Endothelial cell of umbilical vein (primary cell): ENCODE data around the gene GNA12. TPM values are rescaled to one million over a fixed set of nuclear protein-coding genes. Genes with fewer than 3 reads are reported as not detected.
A peak's percentile ranks its signal among the peaks of the same experiment; 100 is the strongest.

ENCODE experiments used
- BruUV-seq: library from RNA; stranded (reverse); fragments of 400-500 nt; replicated peaks from 2 replicates; lab custom pipeline; 2021; lab: Mats Ljungman, UMichigan
- CTCF ChIA-PET: fragments of 300-600, 350-600 bp; sonication (Branson Sonifier 250); formaldehyde crosslinking; loops from one replicate; lab custom pipeline; 2021; ENCODE audit warnings: antibody characterized with exemption, inconsistent platforms; lab: Charles Lee
- POLR2A ChIA-PET: fragments of 300-600, 350-600 bp; sonication (Branson Sonifier 250); formaldehyde crosslinking; loops from one replicate; lab custom pipeline; 2021; ENCODE audit warnings: antibody characterized with exemption, inconsistent platforms; lab: Charles Lee
- DNase-seq: peaks from one replicate; pipeline ENCODE4 v3.0.0-alpha.2; 2011; ENCODE audit warnings: low read depth, low spot score
- FAIRE-seq: peaks from 2 replicates; lab custom pipeline; 2011; peaks lifted over from hg19 to GRCh38; lab: Jason Lieb, UNC
- H2AFZ ChIP-seq: 2 replicates; pipeline ENCODE4 v1.6.0; 2012; ENCODE audit warnings: low read depth, low read length, control low read depth, inconsistent platforms
- H3K27ac ChIP-seq: 2 replicates; pipeline ENCODE4 v1.5.1; 2011; ENCODE audit warnings: low read depth, mild to moderate bottlenecking, control low read depth, low read length, moderate library complexity; ENCODE audit not compliant: insufficient read depth
- H3K27me3 ChIP-seq, 2 experiments: 2 replicates each; pipeline versions ENCODE4 v1.6.0 to v1.6.1; 2011; ENCODE audit warnings: low read length in 2 of 2, mixed read lengths in 1 of 2; ENCODE audit not compliant: control insufficient read depth in 2 of 2, insufficient read depth in 2 of 2
- H3K36me3 ChIP-seq, 2 experiments: 2 replicates in 1 of 2; 3 replicates in 1 of 2; pipeline ENCODE4 v1.5.1; 2011; ENCODE audit warnings: low read length in 2 of 2, mild to moderate bottlenecking in 1 of 2, moderate library complexity in 1 of 2; ENCODE audit not compliant: control insufficient read depth in 2 of 2, insufficient read depth in 2 of 2; ENCODE audit errors: extremely low read depth in 1 of 2
- H3K4me1 ChIP-seq: 3 replicates; pipeline ENCODE4 v1.5.1; 2011; ENCODE audit warnings: mild to moderate bottlenecking, low read length; ENCODE audit not compliant: control insufficient read depth, insufficient read depth; ENCODE audit errors: extremely low read depth
- H3K4me2 ChIP-seq: 2 replicates; pipeline ENCODE4 v1.6.1; 2011; ENCODE audit warnings: low read length, control low read depth, mixed read lengths; ENCODE audit not compliant: insufficient read depth
- H3K4me3 ChIP-seq, 3 experiments: fragments of 200-600 bp in 1 of 3; sonication (generic), shearing (Covaris generic) in 1 of 3; replicated peaks in 1 of 3; 2 replicates each; pipeline ENCODE4 v1.5.1; 2011 to 2016; ENCODE audit warnings: control low read depth in 3 of 3, low read length in 3 of 3, mild to moderate bottlenecking in 2 of 3, inconsistent platforms in 1 of 3, low read depth in 1 of 3, moderate library complexity in 1 of 3; ENCODE audit not compliant: insufficient read depth in 1 of 3
- H3K79me2 ChIP-seq: 2 replicates; pipeline ENCODE4 v1.6.0; 2012; ENCODE audit warnings: low read length, inconsistent platforms; ENCODE audit not compliant: control insufficient read depth, insufficient read depth
- H3K9ac ChIP-seq: replicated peaks from 2 replicates; pipeline ENCODE3; 2011; ENCODE audit warnings: low read length, control low read depth; ENCODE audit not compliant: insufficient read depth; ENCODE audit errors: extremely low read depth
- H3K9me1 ChIP-seq: replicated peaks from 3 replicates; pipeline ENCODE4 v1.6.0; 2011; ENCODE audit warnings: mild to moderate bottlenecking, low read length; ENCODE audit not compliant: control insufficient read depth, insufficient read depth; ENCODE audit errors: extremely low read depth
- H3K9me3 ChIP-seq: replicated peaks from 2 replicates; pipeline ENCODE4 v1.5.1; 2012; ENCODE audit warnings: low read length, inconsistent platforms; ENCODE audit not compliant: control insufficient read depth, insufficient read depth
- H4K20me1 ChIP-seq: replicated peaks from 2 replicates; pipeline ENCODE3; 2011; ENCODE audit warnings: mild to moderate bottlenecking, low read length; ENCODE audit not compliant: control insufficient read depth, insufficient read depth; ENCODE audit errors: extremely low read depth
- EZH2 ChIP-seq: IDR thresholded peaks from 2 replicates; pipeline ENCODE4 v1.6.1; 2012; ENCODE audit warnings: borderline replicate concordance, low read depth, mild to moderate bottlenecking, moderate library complexity, low read length, inconsistent platforms; ENCODE audit not compliant: severe bottlenecking
- FOS ChIP-seq: IDR thresholded peaks from 2 replicates; pipeline ENCODE4 v1.6.1; 2011; ENCODE audit warnings: mild to moderate bottlenecking, low read length, moderate library complexity, borderline replicate concordance; ENCODE audit not compliant: insufficient read depth
- GATA2 ChIP-seq: IDR thresholded peaks from 2 replicates; pipeline ENCODE4 v1.7.0; 2011; ENCODE audit warnings: low read depth, mild to moderate bottlenecking, moderate library complexity, mixed read lengths, low read length; ENCODE audit not compliant: insufficient read length, insufficient read depth
- JUN ChIP-seq: IDR thresholded peaks from 2 replicates; pipeline ENCODE4 v1.6.1; 2011; ENCODE audit warnings: borderline replicate concordance, low read depth; ENCODE audit not compliant: insufficient read length, insufficient read depth
- MYC ChIP-seq: IDR thresholded peaks from one replicate; pipeline ENCODE4 v1.6.1; 2011; ENCODE audit warnings: mild to moderate bottlenecking, low read depth, low read length
- POLR2A ChIP-seq: IDR thresholded peaks from 2 replicates; pipeline ENCODE4 v1.6.1; 2012; ENCODE audit warnings: low read depth, mild to moderate bottlenecking, control low read depth, low read length
- POLR2AphosphoS5 ChIP-seq: IDR thresholded peaks from 2 replicates; pipeline ENCODE4 v1.6.1; 2012; ENCODE audit warnings: low read depth, mild to moderate bottlenecking, control low read depth, low read length, moderate library complexity; ENCODE audit not compliant: insufficient read depth
- dilution Hi-C: fragments of 300-500 bp; cut with MboI; formaldehyde crosslinking; loops from one replicate; pipeline ENCODE4 v1.15.0; 2019; ENCODE audit warnings: low sequenced_read_pairs; ENCODE audit not compliant: extremely low pct_ligation_motif_present
- intact Hi-C: fragments of 100-400 bp; cut with micrococcal nuclease; formaldehyde crosslinking; loops from one replicate; pipeline ENCODE4 v1.10.0; 2022
- polyA plus RNA-seq, 4 experiments: library from polyadenylated mRNA; depleted of rRNA in 3 of 4; stranded (reverse) in 3 of 4; unstranded in 1 of 4; fragments of >200 nt; gene quantifications; 2 replicates each; pipeline versions ENCODE4 v1.2.1 to v1.2.3, GENCODE V29; 2011 to 2012; ENCODE audit warnings: missing spikeins in 1 of 4
- total RNA-seq: library from RNA; stranded (reverse); gene quantifications from 2 replicates; pipeline ENCODE4 v1.2.3, GENCODE V29; 2021
- TF ChIP-seq, protein P1 (sequence below): IDR thresholded peaks from 2 replicates; pipeline ENCODE4 v1.6.1; 2011; ENCODE audit not compliant: insufficient read depth, insufficient read length
- TF ChIP-seq, protein P2 (sequence below), 2 donors: IDR thresholded peaks; 1 replicate in 1 of 2; 2 replicates in 1 of 2; pipeline ENCODE4 v1.5.1; 2011; ENCODE audit warnings: low read length in 2 of 2, mild to moderate bottlenecking in 2 of 2, moderate library complexity in 2 of 2, control low read depth in 1 of 2, inconsistent platforms in 1 of 2, low read depth in 1 of 2; ENCODE audit not compliant: insufficient read depth in 1 of 2; ENCODE audit errors: extremely low read depth in 1 of 2

GNA12 gene
- total and polyA plus RNA-seq, 2 donors (not counting 3 experiments of a cell fraction or from before 2014, with no cell fraction given), result 63.0 to 75.1 TPM

DNA sequence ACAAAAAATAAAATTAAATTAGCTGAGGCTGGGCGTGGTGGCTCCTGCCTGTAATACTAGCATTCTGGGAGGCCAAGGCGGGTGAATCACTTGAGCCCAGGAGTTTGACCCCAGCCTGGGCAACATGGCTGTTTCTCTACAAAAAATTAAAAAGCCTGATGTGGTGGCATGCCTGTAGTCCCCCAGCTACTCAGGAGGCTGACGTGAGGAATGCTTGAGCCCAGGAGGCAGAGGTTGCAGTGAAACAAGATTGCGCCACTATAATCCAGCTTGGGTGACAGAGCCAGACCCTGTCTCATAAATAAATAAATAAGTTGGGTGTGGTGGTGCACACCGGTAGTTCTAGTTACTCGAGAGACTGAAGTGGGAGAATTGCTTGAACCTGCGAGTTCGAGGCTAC, 65.1 kb downstream of the GNA12 start:
- Histone ChIP-seq H3K79me2 (peaks cover 11% of the 10 kb centered on the region), H3K9me3 (no peaks in the 10 kb centered on the region), H3K4me1 (peaks cover 5% of the 10 kb centered on the region), H3K9me1 (no peaks in the 10 kb centered on the region), H3K4me3 (no peak overlapping the region), H3K36me3 (peaks cover 0 to 9% of the 10 kb centered on the region in 2 experiments), H3K4me2 (no peak overlapping the region), H3K27ac (no peak overlapping the region), H4K20me1 (peaks cover 3% of the 10 kb centered on the region), H2AFZ (no peak overlapping the region), H3K27me3 (no peaks in the 10 kb centered on the region), H3K9ac (no peak overlapping the region)
- dilution Hi-C loops, result no loop called here
- BruUV-seq, result no TSS peak
- intact Hi-C loops, result no loop called here
- POLR2A ChIA-PET, result no interaction called here
- DNase-seq (no peak), FAIRE-seq (peak; percentile 40)
- CTCF ChIA-PET, result interaction anchor here (1.4 kb wide), 1 partner anchor 77 kb away, joined by 3 read pairs; no protein-coding TSS in a partner anchor
- TF ChIP-seq, protein P1, sequence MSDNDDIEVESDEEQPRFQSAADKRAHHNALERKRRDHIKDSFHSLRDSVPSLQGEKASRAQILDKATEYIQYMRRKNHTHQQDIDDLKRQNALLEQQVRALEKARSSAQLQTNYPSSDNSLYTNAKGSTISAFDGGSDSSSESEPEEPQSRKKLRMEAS, result no peak
- TF ChIP-seq EZH2, result no peak
- TF ChIP-seq MYC, result no peak
- no peak for TF ChIP-seq POLR2A
- no peak for TF ChIP-seq POLR2AphosphoS5
- TF ChIP-seq FOS, result no peak
- TF ChIP-seq, protein P2, sequence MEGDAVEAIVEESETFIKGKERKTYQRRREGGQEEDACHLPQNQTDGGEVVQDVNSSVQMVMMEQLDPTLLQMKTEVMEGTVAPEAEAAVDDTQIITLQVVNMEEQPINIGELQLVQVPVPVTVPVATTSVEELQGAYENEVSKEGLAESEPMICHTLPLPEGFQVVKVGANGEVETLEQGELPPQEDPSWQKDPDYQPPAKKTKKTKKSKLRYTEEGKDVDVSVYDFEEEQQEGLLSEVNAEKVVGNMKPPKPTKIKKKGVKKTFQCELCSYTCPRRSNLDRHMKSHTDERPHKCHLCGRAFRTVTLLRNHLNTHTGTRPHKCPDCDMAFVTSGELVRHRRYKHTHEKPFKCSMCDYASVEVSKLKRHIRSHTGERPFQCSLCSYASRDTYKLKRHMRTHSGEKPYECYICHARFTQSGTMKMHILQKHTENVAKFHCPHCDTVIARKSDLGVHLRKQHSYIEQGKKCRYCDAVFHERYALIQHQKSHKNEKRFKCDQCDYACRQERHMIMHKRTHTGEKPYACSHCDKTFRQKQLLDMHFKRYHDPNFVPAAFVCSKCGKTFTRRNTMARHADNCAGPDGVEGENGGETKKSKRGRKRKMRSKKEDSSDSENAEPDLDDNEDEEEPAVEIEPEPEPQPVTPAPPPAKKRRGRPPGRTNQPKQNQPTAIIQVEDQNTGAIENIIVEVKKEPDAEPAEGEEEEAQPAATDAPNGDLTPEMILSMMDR (IDR thresholded peaks at IDR 0.05; ENCODE audit: extremely low read depth in 1 of 2, insufficient read depth in 1 of 2, low read depth in 1 of 2, low read length in 2 of 2), result no peak
- TF ChIP-seq JUN, result no peak
- no peak for TF ChIP-seq GATA2
